Measurements from ENCODE around the gene TMEM181. TPM values are rescaled to one million over a fixed set of nuclear protein-coding genes. Genes with fewer than 3 reads are reported as not detected.

TMEM181 gene
- total and polyA plus RNA-seq, 2 donors (not counting 1 experiment from before 2014, with no cell fraction given): 2.8 to 9.3 TPM

- no peak for DNase-seq
- Histone ChIP-seq H4K20me1 (ENCODE audit: control insufficient read depth, insufficient read depth, low read length, poor library complexity, severe bottlenecking) (no peaks in the 10 kb centered on the region), H3K27ac (ENCODE audit: low read length in 2 of 2) (no peak overlapping the region), H3K4me3 (ENCODE audit: control extremely low read depth in 1 of 5, extremely low read depth in 1 of 5, insufficient read depth in 1 of 5, low read depth in 2 of 5, low read length in 4 of 5) (no peak overlapping the region), H2AFZ (ENCODE audit: insufficient read depth, low read depth, low read length, poor library complexity, severe bottlenecking) (no peak overlapping the region), H3K27me3 (replicated peaks in 1 of 4; ENCODE audit: control extremely low read depth in 1 of 4, control insufficient read depth in 3 of 4, insufficient read depth in 4 of 4, low read length in 3 of 4) (no peaks in the 10 kb centered on the region), H3K9me3 (ENCODE audit: control extremely low read depth in 1 of 3, control insufficient read depth in 2 of 3, insufficient read depth in 1 of 3, low read length in 2 of 3) (no peaks in the 10 kb centered on the region), H3K9ac (ENCODE audit: low read length) (no peak overlapping the region), H3K36me3 (replicated peaks in 1 of 2; ENCODE audit: control extremely low read depth in 1 of 2, control insufficient read depth in 1 of 2, extremely low read depth in 1 of 2, insufficient read depth in 2 of 2, low read length in 1 of 2) (no peaks in the 10 kb centered on the region), H3K79me2 (ENCODE audit: control insufficient read depth, insufficient read depth, low read length) (no peaks in the 10 kb centered on the region), H3K4me2 (replicated peaks; ENCODE audit: low read depth, low read length, poor library complexity, severe bottlenecking) (no peak overlapping the region), H3K4me1 (ENCODE audit: control insufficient read depth in 2 of 2, insufficient read depth in 2 of 2, low read length in 2 of 2) (no peaks in the 10 kb centered on the region)
- Mint-ChIP-seq H3K4me1 (no peaks in the 10 kb centered on the region), H3K27me3 (no peaks in the 10 kb centered on the region), H3K27ac (no peak overlapping the region), H3K4me3 (no peak overlapping the region), H3K9me3 (ENCODE audit: insufficient read depth) (no peaks in the 10 kb centered on the region)
- WGBS (ENCODE audit: insufficient coverage): 89% methylated on average over 3 of the region's 6 CpGs
- ChIA-PET CTCF (no interaction called here), POLR2A (no interaction called here)
- TF ChIP-seq, protein P1, sequence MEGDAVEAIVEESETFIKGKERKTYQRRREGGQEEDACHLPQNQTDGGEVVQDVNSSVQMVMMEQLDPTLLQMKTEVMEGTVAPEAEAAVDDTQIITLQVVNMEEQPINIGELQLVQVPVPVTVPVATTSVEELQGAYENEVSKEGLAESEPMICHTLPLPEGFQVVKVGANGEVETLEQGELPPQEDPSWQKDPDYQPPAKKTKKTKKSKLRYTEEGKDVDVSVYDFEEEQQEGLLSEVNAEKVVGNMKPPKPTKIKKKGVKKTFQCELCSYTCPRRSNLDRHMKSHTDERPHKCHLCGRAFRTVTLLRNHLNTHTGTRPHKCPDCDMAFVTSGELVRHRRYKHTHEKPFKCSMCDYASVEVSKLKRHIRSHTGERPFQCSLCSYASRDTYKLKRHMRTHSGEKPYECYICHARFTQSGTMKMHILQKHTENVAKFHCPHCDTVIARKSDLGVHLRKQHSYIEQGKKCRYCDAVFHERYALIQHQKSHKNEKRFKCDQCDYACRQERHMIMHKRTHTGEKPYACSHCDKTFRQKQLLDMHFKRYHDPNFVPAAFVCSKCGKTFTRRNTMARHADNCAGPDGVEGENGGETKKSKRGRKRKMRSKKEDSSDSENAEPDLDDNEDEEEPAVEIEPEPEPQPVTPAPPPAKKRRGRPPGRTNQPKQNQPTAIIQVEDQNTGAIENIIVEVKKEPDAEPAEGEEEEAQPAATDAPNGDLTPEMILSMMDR (IDR thresholded peaks at IDR 0.05): no peak
- TF ChIP-seq EZH2 (IDR thresholded peaks at IDR 0.05; ENCODE audit: borderline replicate concordance, insufficient read depth, low read depth, low read length, poor library complexity, severe bottlenecking): no peak
- intact Hi-C loops (cut with micrococcal nuclease): no loop called here
- no peak for ATAC-seq (ENCODE audit: low read depth)
Observed at GRCh38 chr6:158680481-158680880, 120.6 kb downstream of the TMEM181 start.

- Histone ChIP-seq H3K79me2 (ENCODE audit: control insufficient read depth, insufficient read depth, low read length) (no peaks in the 10 kb centered on the region), H3K36me3 (replicated peaks in 1 of 2; ENCODE audit: control extremely low read depth in 1 of 2, control insufficient read depth in 1 of 2, extremely low read depth in 1 of 2, insufficient read depth in 2 of 2, low read length in 1 of 2) (no peaks in the 10 kb centered on the region), H4K20me1 (ENCODE audit: control insufficient read depth, insufficient read depth, low read length, poor library complexity, severe bottlenecking) (no peaks in the 10 kb centered on the region), H3K27ac (ENCODE audit: low read length in 2 of 2) (no peak overlapping the region), H3K9me3 (ENCODE audit: control extremely low read depth in 1 of 3, control insufficient read depth in 2 of 3, insufficient read depth in 1 of 3, low read length in 2 of 3) (peaks cover 0 to 3% (median 0%) of the 10 kb centered on the region in 3 donors), H3K9ac (ENCODE audit: low read length) (no peak overlapping the region), H3K4me2 (replicated peaks; ENCODE audit: low read depth, low read length, poor library complexity, severe bottlenecking) (no peak overlapping the region), H3K27me3 (replicated peaks in 1 of 4; ENCODE audit: control extremely low read depth in 1 of 4, control insufficient read depth in 3 of 4, insufficient read depth in 4 of 4, low read length in 3 of 4) (no peaks in the 10 kb centered on the region), H2AFZ (ENCODE audit: insufficient read depth, low read depth, low read length, poor library complexity, severe bottlenecking) (no peak overlapping the region), H3K4me1 (ENCODE audit: control insufficient read depth in 2 of 2, insufficient read depth in 2 of 2, low read length in 2 of 2) (peaks cover 17 to 18% of the 10 kb centered on the region in 2 donors), H3K4me3 (ENCODE audit: control extremely low read depth in 1 of 5, extremely low read depth in 1 of 5, insufficient read depth in 1 of 5, low read depth in 2 of 5, low read length in 4 of 5) (no peak overlapping the region)
- Mint-ChIP-seq H3K4me3 (no peak overlapping the region), H3K27me3 (no peaks in the 10 kb centered on the region), H3K27ac (no peak overlapping the region), H3K9me3 (ENCODE audit: insufficient read depth) (no peaks in the 10 kb centered on the region), H3K4me1 (peaks cover 24% of the 10 kb centered on the region)
- WGBS (ENCODE audit: insufficient coverage): 97% methylated on average over 4 of the region's 5 CpGs
- TF ChIP-seq, protein P1 (IDR thresholded peaks at IDR 0.05): no peak
- no peak for TF ChIP-seq EZH2 (IDR thresholded peaks at IDR 0.05; ENCODE audit: borderline replicate concordance, insufficient read depth, low read depth, low read length, poor library complexity, severe bottlenecking)
- ATAC-seq (ENCODE audit: low read depth) (no peak), DNase-seq (no peak)
- POLR2A ChIA-PET: interaction anchor here (0.6 to 0.7 kb wide), 2 partner anchors 29 to 31 kb away, joined by 3 read pairs; no protein-coding TSS in a partner anchor
- intact Hi-C loops (cut with micrococcal nuclease): no loop called here
- CTCF ChIA-PET: interaction anchor here (1.0 kb wide), 1 partner anchor 22 kb away, joined by 4 read pairs; no protein-coding TSS in a partner anchor
Observed at GRCh38 chr6:158684311-158684710, 124.4 kb downstream of the TMEM181 start.
